Measurements from ENCODE around the gene ARID1A.

DNA sequence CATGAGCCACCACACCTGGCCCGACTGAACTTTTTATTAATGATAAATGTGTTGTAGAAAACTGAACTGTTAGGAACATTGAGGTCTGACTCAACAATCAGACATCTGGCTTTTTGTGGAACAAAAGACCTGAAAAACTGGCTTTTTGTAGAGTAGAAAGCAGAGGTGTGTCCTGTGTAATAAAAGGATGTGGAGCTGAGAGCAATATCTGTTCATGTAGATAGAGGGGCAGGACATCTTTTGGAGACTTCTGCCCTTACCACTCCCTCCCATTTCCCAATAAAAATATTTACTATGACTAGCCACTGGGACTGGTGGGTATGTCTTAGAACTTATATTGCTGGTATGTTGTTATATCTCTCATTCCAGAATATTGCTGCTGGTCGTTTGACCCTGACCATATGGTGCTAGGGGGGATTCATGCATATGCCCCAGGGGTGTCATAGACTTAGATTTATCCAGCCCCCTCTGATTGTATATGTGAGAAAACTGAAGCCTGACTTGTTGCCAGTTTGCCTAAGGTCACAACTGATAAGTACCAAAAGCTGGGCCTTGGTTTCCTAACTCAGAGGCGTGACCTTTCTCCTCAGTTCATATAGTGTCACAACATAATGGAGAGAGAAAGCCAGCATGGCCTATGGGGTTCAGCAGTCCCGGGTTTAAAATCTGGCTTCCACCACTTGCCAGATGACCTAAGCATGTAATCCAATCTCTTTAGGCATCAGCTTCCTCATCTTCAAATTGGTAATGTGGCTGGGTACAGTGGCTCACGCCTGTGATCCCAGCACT, 58.5 kb downstream of the ARID1A start:
- TF ChIP-seq, protein P1, sequence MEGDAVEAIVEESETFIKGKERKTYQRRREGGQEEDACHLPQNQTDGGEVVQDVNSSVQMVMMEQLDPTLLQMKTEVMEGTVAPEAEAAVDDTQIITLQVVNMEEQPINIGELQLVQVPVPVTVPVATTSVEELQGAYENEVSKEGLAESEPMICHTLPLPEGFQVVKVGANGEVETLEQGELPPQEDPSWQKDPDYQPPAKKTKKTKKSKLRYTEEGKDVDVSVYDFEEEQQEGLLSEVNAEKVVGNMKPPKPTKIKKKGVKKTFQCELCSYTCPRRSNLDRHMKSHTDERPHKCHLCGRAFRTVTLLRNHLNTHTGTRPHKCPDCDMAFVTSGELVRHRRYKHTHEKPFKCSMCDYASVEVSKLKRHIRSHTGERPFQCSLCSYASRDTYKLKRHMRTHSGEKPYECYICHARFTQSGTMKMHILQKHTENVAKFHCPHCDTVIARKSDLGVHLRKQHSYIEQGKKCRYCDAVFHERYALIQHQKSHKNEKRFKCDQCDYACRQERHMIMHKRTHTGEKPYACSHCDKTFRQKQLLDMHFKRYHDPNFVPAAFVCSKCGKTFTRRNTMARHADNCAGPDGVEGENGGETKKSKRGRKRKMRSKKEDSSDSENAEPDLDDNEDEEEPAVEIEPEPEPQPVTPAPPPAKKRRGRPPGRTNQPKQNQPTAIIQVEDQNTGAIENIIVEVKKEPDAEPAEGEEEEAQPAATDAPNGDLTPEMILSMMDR (IDR thresholded peaks at IDR 0.05; ENCODE audit: low read depth, low read length) = no peak
- TF ChIP-seq POLR2A (IDR thresholded peaks at IDR 0.05; ENCODE audit: extremely low read depth, insufficient read length) = no peak
- TF ChIP-seq, protein P2, sequence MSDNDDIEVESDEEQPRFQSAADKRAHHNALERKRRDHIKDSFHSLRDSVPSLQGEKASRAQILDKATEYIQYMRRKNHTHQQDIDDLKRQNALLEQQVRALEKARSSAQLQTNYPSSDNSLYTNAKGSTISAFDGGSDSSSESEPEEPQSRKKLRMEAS (IDR thresholded peaks at IDR 0.05; ENCODE audit: low read depth, low read length) = no peak
- TF ChIP-seq MYC (IDR thresholded peaks at IDR 0.05; ENCODE audit: low read depth, low read length) = no peak
